GM19468 (cell line): ENCODE results near the gene AGAP1.

Experiments
- ATAC-seq: cut with Tn5 transposase; IDR thresholded peaks from one replicate; pipeline ENCODE4 v1.9.1; 2021; ENCODE audit warnings: mild to moderate bottlenecking, moderate library complexity, moderate number of reproducible peaks; ENCODE audit not compliant: unreplicated experiment; ENCODE audit errors: extremely low read depth

Gene AGAP1

GRCh38 chr2:235909358-235909757 is 415.5 kb downstream of the AGAP1 start:
- no peak for ATAC-seq

GRCh38 chr2:235910067-235910466 is 416.2 kb downstream of the AGAP1 start:
- ATAC-seq: no peak

GRCh38 chr2:235911125-235911524 is 417.3 kb downstream of the AGAP1 start:
- no peak for ATAC-seq

GRCh38 chr2:235911633-235912233 is 417.9 kb downstream of the AGAP1 start:
- ATAC-seq: no peak

GRCh38 chr2:235914756-235915155 is 420.9 kb downstream of the AGAP1 start:
- no peak for ATAC-seq

GRCh38 chr2:235917506-235917905 is 423.7 kb downstream of the AGAP1 start:
- no peak for ATAC-seq

GRCh38 chr2:235918876-235919275 is 425.0 kb downstream of the AGAP1 start:
- ATAC-seq: no peak

- no peak for ATAC-seq
These were observed 426.5 kb downstream of the AGAP1 start for GRCh38 chr2:235920216-235920865.

- ATAC-seq: no peak
These were observed 427.8 kb downstream of the AGAP1 start for GRCh38 chr2:235921508-235922191.

GRCh38 chr2:235922839-235923238 is 429.0 kb downstream of the AGAP1 start:
- ATAC-seq: no peak

GRCh38 chr2:235923859-235924674 is 430.2 kb downstream of the AGAP1 start:
- ATAC-seq: no peak

- ATAC-seq: no peak
These were observed 430.8 kb downstream of the AGAP1 start for GRCh38 chr2:235924675-235925063.

- no peak for ATAC-seq
These were observed 431.5 kb downstream of the AGAP1 start for GRCh38 chr2:235925250-235925919.

GRCh38 chr2:235926229-235926628 is 432.4 kb downstream of the AGAP1 start:
- no peak for ATAC-seq

- ATAC-seq: no peak
These were observed 435.0 kb downstream of the AGAP1 start for GRCh38 chr2:235928751-235929370.

- ATAC-seq: no peak
These were observed 436.9 kb downstream of the AGAP1 start for GRCh38 chr2:235930701-235931100.

- ATAC-seq: no peak
These were observed 437.8 kb downstream of the AGAP1 start for GRCh38 chr2:235931676-235932075.

- ATAC-seq: no peak
These were observed 440.4 kb downstream of the AGAP1 start for GRCh38 chr2:235934059-235934773.
